Gastrocnemius medialis (tissue), 4 donors: ENCODE results near the gene SEC14L5. TPM values are rescaled to one million over a fixed set of nuclear protein-coding genes. Genes with fewer than 3 reads are reported as not detected.
A peak's percentile ranks its signal among the peaks of the same experiment; 100 is the strongest.

ENCODE experiments used
- ATAC-seq, 2 donors: fragments of 150-250 bp; one replicate each; pipeline ENCODE4 v1.9.1; 2016
- DNase-seq, 2 donors: peaks; one replicate each; pipeline ENCODE4 v3.0.0-alpha.2; 2019
- H3K27ac ChIP-seq, 4 donors: fragments of 200-600 bp; sonication (generic); 1 replicate in 1 of 4; 2 replicates in 3 of 4; pipeline ENCODE4 v1.5.1; 2016 to 2018; ENCODE audit warnings: mild to moderate bottlenecking in 2 of 4, moderate library complexity in 1 of 4
- H3K27me3 ChIP-seq, 3 donors: fragments of 200-600 bp; sonication (generic) in 2 of 3; 1 replicate in 1 of 3; 2 replicates in 2 of 3; pipeline versions ENCODE4 v1.5.1 to v1.6.0; 2016 to 2019; ENCODE audit warnings: mild to moderate bottlenecking in 1 of 3, moderate library complexity in 1 of 3
- H3K36me3 ChIP-seq, 2 donors: fragments of 200-600 bp; sonication (generic) in 1 of 2; one replicate each; pipeline ENCODE4 v1.5.1; 2017 to 2018
- H3K4me1 ChIP-seq, 2 donors: fragments of 200-600 bp; sonication (generic) in 1 of 2; one replicate each; pipeline ENCODE4 v1.5.1; 2016 to 2017; ENCODE audit warnings: mild to moderate bottlenecking in 2 of 2
- H3K4me3 ChIP-seq, 4 donors: fragments of 200-600 bp; sonication (generic) in 3 of 4; 1 replicate in 1 of 4; 2 replicates in 3 of 4; pipeline ENCODE4 v1.5.1; 2016 to 2019; ENCODE audit warnings: mild to moderate bottlenecking in 2 of 4
- H3K9me3 ChIP-seq, 3 donors: fragments of 200-600 bp; sonication (generic) in 2 of 3; 1 replicate in 1 of 3; 2 replicates in 2 of 3; pipeline ENCODE4 v1.5.1; 2016 to 2019
- CTCF ChIP-seq, 5 experiments: fragments of 450-650 bp in 3 of 5; fragments of 200-600 bp in 2 of 5; sonication (generic) in 2 of 5; IDR thresholded peaks in 4 of 5; conservative IDR thresholded peaks in 1 of 5; 1 replicate in 4 of 5; 2 replicates in 1 of 5; pipeline ENCODE4 v1.5.1; 2016 to 2019; ENCODE audit warnings: antibody characterized with exemption in 5 of 5, mild to moderate bottlenecking in 3 of 5, moderate library complexity in 3 of 5
- POLR2A ChIP-seq, 2 donors: fragments of 450-650 bp; IDR thresholded peaks; one replicate each; pipeline ENCODE4 v1.6.1; 2017; ENCODE audit warnings: antibody characterized with exemption in 2 of 2, mild to moderate bottlenecking in 2 of 2, moderate library complexity in 2 of 2
- in situ Hi-C, 4 donors: fragments of 200-750 bp; cut with MboI; loops; one replicate each; pipeline versions ENCODE4 v1.15.0 to v1.8.0; 2017; ENCODE audit warnings: low sequenced_read_pairs in 4 of 4
- intact Hi-C: fragments of 100-400 bp; cut with DNase I; formaldehyde crosslinking; loops from one replicate; pipeline ENCODE4 v1.15.1; 2023; ENCODE audit warnings: low total_unique reads
- total RNA-seq, 4 donors: library from RNA; depleted of rRNA; stranded (reverse); fragments of >200 nt; gene quantifications; one replicate each; pipeline versions ENCODE4 v1.1.0 to v1.2.3, GENCODE V29; 2016

Gene SEC14L5
- total RNA-seq, 4 donors from 2014 or later: 0.85 to 5.8 (median 1.5) TPM

GRCh38 chr16:5030251-5030870 lies 72.2 kb downstream of the SEC14L5 start:
- Histone ChIP-seq H3K4me3 (no peak overlapping the region), H3K27me3 (no peaks in the 10 kb centered on the region), H3K4me1 (peaks cover 13 to 17% of the 10 kb centered on the region in 2 donors), H3K9me3 (no peaks in the 10 kb centered on the region), H3K27ac (no peak overlapping the region), H3K36me3 (peaks cover 0 to 11% of the 10 kb centered on the region in 2 donors)
- TF ChIP-seq POLR2A (IDR thresholded peaks at IDR 0.05) (no peak), CTCF (IDR thresholded peaks at IDR 0.05 in 4 of 5, conservative IDR thresholded peaks at IDR 0.05 in 1 of 5) (no peak)
- intact Hi-C loops: no loop called here
- DNase-seq (no peak), ATAC-seq (no peak)
- in situ Hi-C loops: no loop called here

- ATAC-seq (no peak), DNase-seq (no peak)
- Histone ChIP-seq H3K36me3 (peaks cover 0 to 11% of the 10 kb centered on the region in 2 donors), H3K9me3 (no peaks in the 10 kb centered on the region), H3K4me1 (peaks cover 13 to 17% of the 10 kb centered on the region in 2 donors), H3K4me3 (no peak overlapping the region), H3K27me3 (no peaks in the 10 kb centered on the region), H3K27ac (no peak overlapping the region)
- in situ Hi-C loops (no loop called here), intact Hi-C loops (no loop called here)
- no peak for TF ChIP-seq POLR2A (IDR thresholded peaks at IDR 0.05)
- TF ChIP-seq CTCF (IDR thresholded peaks at IDR 0.05 in 4 of 5, conservative IDR thresholded peaks at IDR 0.05 in 1 of 5): no peak
Observed at GRCh38 chr16:5031601-5032000, 73.5 kb downstream of the SEC14L5 start.

GRCh38 chr16:5032748-5033167 lies 74.6 kb downstream of the SEC14L5 start:
- intact Hi-C loops (loop anchor here (1.0 kb wide), 1 partner anchor 39 kb away; the partner anchor contains the start of gene ALG1), in situ Hi-C loops (no loop called here)
- DNase-seq (no peak), ATAC-seq (no peak)
- TF ChIP-seq CTCF (IDR thresholded peaks at IDR 0.05 in 4 of 5, conservative IDR thresholded peaks at IDR 0.05 in 1 of 5) (no peak), POLR2A (IDR thresholded peaks at IDR 0.05) (no peak)
- Histone ChIP-seq H3K4me3 (peak overlapping the region; percentile 77 to 91 (median 88)), H3K27me3 (no peaks in the 10 kb centered on the region), H3K27ac (peak overlapping the region in 1 of 4 donors; percentile 62), H3K36me3 (peaks cover 0 to under 1% of the 10 kb centered on the region in 2 donors), H3K9me3 (no peaks in the 10 kb centered on the region), H3K4me1 (peaks cover 13 to 17% of the 10 kb centered on the region in 2 donors)

- intact Hi-C loops: loop anchor here (1.0 kb wide), 1 partner anchor 38 kb away; the partner anchor contains the start of gene ALG1
Observed at GRCh38 chr16:5033256-5034166, 75.4 kb downstream of the SEC14L5 start, which contains the start of gene NAGPA. Gene NAGPA, minus strand, starts transcription at chr16:5033935. Its CDS starts 21 bp downstream, at chr16:5033914.

More at GRCh38 chr16:5033256-5034166, 75.4 kb downstream of the SEC14L5 start, which contains the start of gene NAGPA:
- Histone ChIP-seq H3K9me3 (no peaks in the 10 kb centered on the region), H3K4me1 (peaks cover 13 to 17% of the 10 kb centered on the region in 2 donors), H3K4me3 (peak within 1 kb of the TSS; percentile 77 to 91 (median 88)), H3K27ac (peak within 1 kb of the TSS; percentile 39 to 77 (median 64)), H3K27me3 (no peaks in the 10 kb centered on the region), H3K36me3 (no peaks in the 10 kb centered on the region)
- in situ Hi-C loops: no loop called here
- ATAC-seq (peak; percentile 94 to 95), DNase-seq (peak; percentile 81 to 85)
- TF ChIP-seq POLR2A (IDR thresholded peaks at IDR 0.05): no peak
- peak in 1 of 5 experiments; percentile 23 for TF ChIP-seq CTCF (IDR thresholded peaks at IDR 0.05 in 4 of 5, conservative IDR thresholded peaks at IDR 0.05 in 1 of 5)
